Upper lobe of left lung (tissue), 4 donors: ENCODE data around the gene IL1RN.

ENCODE experiments used
- CTCF ChIP-seq, 6 experiments: fragments of 450-650 bp in 4 of 6; fragments of 200-600 bp in 2 of 6; sonication (generic) in 2 of 6; IDR thresholded peaks; one replicate each; pipeline ENCODE4 v1.5.1; 2016 to 2019; ENCODE audit warnings: antibody characterized with exemption in 6 of 6
- EP300 ChIP-seq, 4 donors: sonication (generic); formaldehyde crosslinking; IDR thresholded peaks; one replicate each; pipeline ENCODE4 v1.5.1; 2017; ENCODE audit warnings: antibody characterized with exemption in 4 of 4, control low read depth in 2 of 4
- POLR2A ChIP-seq, 4 donors: fragments of 450-650 bp; IDR thresholded peaks; one replicate each; pipeline ENCODE4 v1.5.1; 2016 to 2017; ENCODE audit warnings: antibody characterized with exemption in 4 of 4, mild to moderate bottlenecking in 2 of 4

GRCh38 chr2:113127646-113128570, 510 bp downstream of the IL1RN start:
- no peak for TF ChIP-seq POLR2A (IDR thresholded peaks at IDR 0.05)
- TF ChIP-seq CTCF (IDR thresholded peaks at IDR 0.05): no peak
- no peak for TF ChIP-seq EP300 (IDR thresholded peaks at IDR 0.05)
